NCI-H2196 treated with DMSO at 0.1 percent for 48 hours (cell line): ENCODE results near the gene UBQLN1.

ENCODE experiments used
- DNase-seq: peaks from one replicate; lab custom pipeline; 2025; ENCODE audit not compliant: unreplicated experiment; lab: John Stamatoyannopoulos, UW

The UBQLN1 gene

GRCh38 chr9:83691492-83691891 is 16.3 kb downstream of the UBQLN1 start:
- DNase-seq, result no peak

GRCh38 chr9:83688921-83689320 is 18.8 kb downstream of the UBQLN1 start:
- DNase-seq, result no peak

GRCh38 chr9:83681490-83681889 is 26.3 kb downstream of the UBQLN1 start:
- DNase-seq, result no peak

- DNase-seq, result no peak
These were observed 27.5 kb downstream of the UBQLN1 start for GRCh38 chr9:83680233-83680632.

GRCh38 chr9:83677596-83677995 is 30.2 kb downstream of the UBQLN1 start:
- DNase-seq, result no peak

GRCh38 chr9:83675466-83675865 is 32.3 kb downstream of the UBQLN1 start:
- DNase-seq, result no peak

DNA sequence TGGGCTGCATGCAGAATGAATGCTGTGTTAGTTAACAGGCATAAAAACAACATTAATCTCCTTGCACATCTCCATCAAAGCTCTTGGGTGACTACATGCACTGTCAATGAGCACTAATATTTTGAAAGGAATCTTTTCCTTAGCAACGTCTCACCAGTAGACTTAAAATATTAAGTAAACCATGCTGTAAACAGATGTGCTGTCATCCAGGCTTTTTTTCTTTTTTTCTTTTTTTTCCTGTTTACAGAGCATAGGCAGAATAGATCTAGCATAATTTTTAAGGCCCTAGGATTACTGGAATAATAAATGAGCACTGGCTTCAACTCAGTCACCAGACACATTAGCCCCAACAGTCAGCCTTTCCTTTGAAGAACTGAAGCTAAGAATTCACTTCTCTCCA is 36.3 kb downstream of the UBQLN1 start:
- no peak for DNase-seq

DNA sequence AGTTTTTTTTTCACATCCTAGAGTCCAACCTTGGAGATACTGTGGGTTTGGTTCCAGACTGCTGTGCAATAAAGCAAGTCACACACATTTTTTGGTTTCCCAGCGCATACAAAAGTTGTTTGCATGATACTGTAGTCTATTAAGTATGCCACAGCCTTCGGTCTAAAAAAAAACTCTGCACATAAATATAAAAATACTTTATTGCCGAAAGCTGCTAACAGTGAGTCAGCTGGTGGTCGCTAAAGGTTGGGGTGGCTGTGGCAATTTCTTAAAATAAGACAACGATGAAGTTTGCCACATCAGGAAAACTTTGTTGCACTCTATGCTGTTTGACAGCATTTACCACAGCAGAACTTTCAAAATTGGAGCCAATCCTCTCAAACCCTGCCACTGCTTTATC is 37.4 kb downstream of the UBQLN1 start:
- no peak for DNase-seq

GRCh38 chr9:83669067-83669466 is 38.7 kb downstream of the UBQLN1 start:
- DNase-seq, result no peak

DNA sequence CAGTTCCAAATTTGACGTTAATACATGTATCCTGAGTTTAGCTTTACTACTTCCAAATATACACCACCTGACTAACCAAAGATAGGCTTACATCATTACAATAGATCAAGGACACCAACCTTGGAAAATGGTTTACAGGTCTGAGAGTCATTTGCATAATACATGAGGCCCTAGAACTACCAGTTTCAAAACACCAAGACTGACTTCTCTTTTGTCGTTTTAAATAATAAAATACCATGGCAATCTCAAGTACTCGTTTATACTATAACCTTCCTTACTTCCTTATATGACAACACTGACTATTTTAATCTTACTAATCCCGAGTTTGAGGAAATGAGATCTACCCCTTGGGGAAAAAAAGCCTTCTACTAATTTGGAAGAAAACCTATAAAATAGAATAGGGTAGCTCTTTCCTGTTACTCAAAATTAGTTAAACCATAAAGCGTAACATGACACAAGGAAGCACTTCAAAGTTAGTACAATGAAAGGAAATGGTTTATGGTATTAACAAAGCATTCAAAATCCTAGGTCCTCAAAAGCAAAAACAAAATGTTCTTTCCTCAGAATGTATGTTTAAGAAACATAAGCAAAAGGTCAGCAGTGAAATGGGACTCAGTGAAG is 42.1 kb downstream of the UBQLN1 start:
- no peak for DNase-seq

DNA sequence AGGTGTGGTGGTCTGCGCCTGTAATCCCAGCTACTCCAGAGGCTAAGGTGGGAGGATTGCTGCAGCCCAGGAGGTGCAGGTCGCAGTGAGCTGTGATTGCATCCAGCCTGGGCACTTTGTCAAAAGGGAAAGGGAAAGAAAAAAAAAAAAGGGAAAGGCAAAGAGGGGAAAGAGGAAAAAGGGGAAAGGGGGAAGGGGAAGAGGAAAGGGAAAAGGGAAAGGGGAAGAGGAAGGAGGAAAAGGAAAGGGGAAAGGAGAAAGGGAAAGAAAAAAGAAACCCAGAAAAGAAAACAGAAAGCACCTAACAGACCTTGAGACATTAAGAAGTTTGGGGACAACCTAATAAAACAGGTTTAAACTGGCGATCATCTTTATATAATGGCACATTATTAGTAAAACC is 44.8 kb downstream of the UBQLN1 start:
- DNase-seq, result no peak

GRCh38 chr9:83656952-83657351 is 50.8 kb downstream of the UBQLN1 start:
- no peak for DNase-seq

GRCh38 chr9:83656032-83656680 is 51.6 kb downstream of the UBQLN1 start:
- DNase-seq, result no peak

GRCh38 chr9:83655433-83655832 is 52.3 kb downstream of the UBQLN1 start:
- DNase-seq, result no peak

- DNase-seq, result no peak
These were observed 55.3 kb downstream of the UBQLN1 start for GRCh38 chr9:83652433-83652832.

- DNase-seq, result no peak
These were observed 56.2 kb downstream of the UBQLN1 start for GRCh38 chr9:83651558-83651957.

- DNase-seq, result no peak
These were observed 58.2 kb downstream of the UBQLN1 start for GRCh38 chr9:83649515-83649914.

- DNase-seq, result peak; percentile 7
These were observed 58.7 kb downstream of the UBQLN1 start for GRCh38 chr9:83649080-83649479.

GRCh38 chr9:83646500-83647239 is 61.1 kb downstream of the UBQLN1 start:
- DNase-seq, result no peak

GRCh38 chr9:83642793-83643192 is 65.0 kb downstream of the UBQLN1 start:
- no peak for DNase-seq

DNA sequence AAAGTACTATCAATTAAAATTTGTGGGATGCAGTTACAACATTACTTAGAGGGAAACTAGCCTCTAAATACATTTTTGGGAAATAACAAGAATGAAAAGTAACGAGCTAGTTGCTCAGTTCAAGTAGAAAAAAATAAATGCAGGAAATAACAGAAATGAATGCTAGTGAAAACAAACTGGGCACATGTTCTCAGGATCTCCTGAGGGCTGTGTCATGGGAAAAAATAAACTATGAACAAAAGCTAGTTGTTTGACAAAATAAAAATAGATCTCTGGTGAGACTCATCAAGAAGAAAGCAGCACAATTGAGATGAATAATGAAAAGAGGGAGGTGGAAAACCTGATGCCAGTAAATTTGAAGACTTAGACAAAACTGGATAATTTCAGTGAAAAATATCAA is 68.5 kb downstream of the UBQLN1 start:
- no peak for DNase-seq

DNA sequence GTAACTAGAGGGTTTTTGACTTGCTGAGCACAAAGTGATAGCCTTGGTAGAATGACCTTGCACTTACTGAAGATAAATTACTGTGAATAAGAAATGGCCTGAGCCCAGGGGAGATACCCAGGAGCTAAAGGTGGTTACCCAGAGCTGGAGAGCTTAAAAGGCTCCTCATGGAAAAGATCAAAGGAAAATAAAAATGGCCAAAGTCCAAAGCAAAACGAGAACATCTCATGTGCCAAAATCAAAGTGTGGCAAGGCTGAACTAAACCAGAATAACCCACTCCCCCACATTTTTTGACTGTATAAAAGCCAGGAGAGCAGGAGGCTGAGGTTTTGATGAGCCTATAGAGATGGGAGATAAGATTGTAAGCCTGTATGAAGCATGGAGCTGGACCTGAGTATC is 70.4 kb downstream of the UBQLN1 start:
- no peak for DNase-seq
